ENCODE data around the gene ARL15. TPM values are rescaled to one million over a fixed set of nuclear protein-coding genes. Genes with fewer than 3 reads are reported as not detected.
A peak's percentile ranks its signal among the peaks of the same experiment; 100 is the strongest.

Gene ARL15
- polyA plus RNA-seq, 1 of the 3 experiments (the other 2 are of a cell fraction): 6.4 TPM

GRCh38 chr5:54063817-54064216 is 246.6 kb downstream of the ARL15 start:
- WGBS (ENCODE audit: low lambda C conversion rate): 60% methylated on average over 3 of the region's 3 CpGs
- Histone ChIP-seq H4K20me1 (ENCODE audit: insufficient read depth) (no peaks in the 10 kb centered on the region), H3F3A (replicated peaks; ENCODE audit: insufficient read depth) (peaks cover 27% of the 10 kb centered on the region), H3K4me2 (peak overlapping the region; percentile 54), H3K36me3 (replicated peaks in 1 of 2; ENCODE audit: control insufficient read depth in 1 of 2, insufficient read depth in 2 of 2, low read length in 1 of 2) (no peaks in the 10 kb centered on the region), H3K9me3 (no peaks in the 10 kb centered on the region), H3K27ac (ENCODE audit: low read depth in 2 of 2, low read length in 1 of 2) (peak overlapping the region; percentile 80 to 96; a peak in 3 of 4 replicates), H3K4me1 (ENCODE audit: control insufficient read depth in 1 of 2, insufficient read depth in 2 of 2, low read depth in 1 of 2, low read length in 1 of 2) (peaks cover 5 to 14% of the 10 kb centered on the region in 2 experiments; a peak in 3 of 4 replicates), H3K4me3 (ENCODE audit: low read depth in 2 of 2, low read length in 1 of 2) (0 out of 4 replicates have a peak overlapping the region, but pooled peaks of 1 of the 2 experiments have one; percentile 22), H3K27me3 (ENCODE audit: insufficient read depth) (no peaks in the 10 kb centered on the region), H3K9ac (peak overlapping the region; percentile 68), H3K79me2 (ENCODE audit: insufficient read depth) (no peaks in the 10 kb centered on the region), H2AFZ (ENCODE audit: low read depth) (no peak overlapping the region), H3K9me2 (no peaks in the 10 kb centered on the region)
- POLR2A ChIA-PET: no interaction called here
- DNase-seq: no peak
- CTCF ChIA-PET: interaction anchor here (0.9 kb wide), 1 partner anchor 46 kb away, joined by 3 read pairs; no protein-coding TSS in a partner anchor
- TF ChIP-seq MAX (IDR thresholded peaks at IDR 0.05; ENCODE audit: low read depth) (no peak), CTCF (IDR thresholded peaks at IDR 0.05) (no peak), JUND (IDR thresholded peaks at IDR 0.05) (peak; percentile 68), MEF2A (IDR thresholded peaks at IDR 0.05; ENCODE audit: borderline replicate concordance, low read depth) (0 out of 2 replicates have a peak, but pooled peaks have one; percentile 29), PBX3 (IDR thresholded peaks at IDR 0.05) (peak; percentile 82), TEAD4 (IDR thresholded peaks at IDR 0.05; ENCODE audit: borderline replicate concordance, insufficient read depth) (peak; percentile 82), SIN3A (IDR thresholded peaks at IDR 0.05; ENCODE audit: borderline replicate concordance, low read depth, low read length) (no peak), POLR2AphosphoS5 (IDR thresholded peaks at IDR 0.05; ENCODE audit: low read depth, low read length) (no peak; the same call in 1 of the 2 replicates), FOSL2 (IDR thresholded peaks at IDR 0.05; ENCODE audit: borderline replicate concordance, low read depth) (peak; percentile 83; the same call in 1 of the 2 replicates), FOXM1 (IDR thresholded peaks at IDR 0.05; ENCODE audit: low read depth) (no peak), EP300 (IDR thresholded peaks at IDR 0.05; ENCODE audit: borderline replicate concordance in 1 of 2, low read depth in 1 of 2, low read length in 1 of 2) (peak in 1 of 2 experiments; percentile 80; a peak in 1 of 4 replicates), EZH2phosphoT487 (IDR thresholded peaks at IDR 0.05; ENCODE audit: borderline replicate concordance, low read depth) (no peak), RXRA (IDR thresholded peaks at IDR 0.05; ENCODE audit: borderline replicate concordance, low read depth) (peak; percentile 83), REST (IDR thresholded peaks at IDR 0.05; ENCODE audit: low read depth, low read length) (no peak), ELF1 (IDR thresholded peaks at IDR 0.05) (no peak), IRF3 (IDR thresholded peaks at IDR 0.05; ENCODE audit: low read depth, low read length) (no peak), RCOR1 (IDR thresholded peaks at IDR 0.05; ENCODE audit: low read length) (no peak), RFX5 (IDR thresholded peaks at IDR 0.05; ENCODE audit: low read length) (no peak), USF2 (IDR thresholded peaks at IDR 0.05; ENCODE audit: borderline replicate concordance, low read depth, low read length) (no peak), NFIC (IDR thresholded peaks at IDR 0.05; ENCODE audit: borderline replicate concordance) (peak; percentile 28; the same call in 1 of the 2 replicates), GABPA (IDR thresholded peaks at IDR 0.05; ENCODE audit: low read depth) (no peak), FOXJ3 (CRISPR knock-in tag; IDR thresholded peaks at IDR 0.05) (no peak), USF1 (IDR thresholded peaks at IDR 0.05; ENCODE audit: borderline replicate concordance, low read depth) (no peak), TCF12 (IDR thresholded peaks at IDR 0.05) (peak; percentile 75), NRF1 (IDR thresholded peaks at IDR 0.05; ENCODE audit: low read depth, low read length) (no peak)

Data from SK-N-SH (cell line).